Measurements from ENCODE around the gene PLEKHG7. TPM values are rescaled to one million over a fixed set of nuclear protein-coding genes. Genes with fewer than 3 reads are reported as not detected.
"Not testable (repeated sequence)": the region's sequence is repeated elsewhere in the genome, so short reads cannot be mapped to it uniquely, and the experiment has no call there.

Gene PLEKHG7
- total RNA-seq, 4 donors from 2014 or later, result 1.0 to 19.0 (median 2.3) TPM

DNA sequence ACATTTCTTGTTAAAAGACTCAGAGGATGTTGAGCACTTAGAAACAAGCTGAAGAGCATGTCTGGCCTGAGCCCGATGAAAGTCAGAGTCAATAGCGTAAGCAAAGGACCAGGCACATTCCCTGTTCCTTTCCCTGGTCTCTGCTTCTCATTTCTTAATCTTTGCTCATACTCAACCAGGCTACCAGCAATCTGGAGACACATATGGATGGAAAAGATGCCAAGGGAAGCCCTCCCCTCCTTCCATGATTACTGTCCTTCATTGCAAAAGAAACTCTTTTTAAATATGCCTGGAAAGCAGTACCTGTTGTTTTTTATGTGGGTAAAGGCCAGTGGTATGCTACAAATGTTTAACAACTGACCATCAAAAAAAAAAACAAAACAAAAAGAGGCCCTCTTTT, 44.2 kb upstream of the PLEKHG7 start:
- no peak overlapping the region for H3K27ac ChIP-seq
- no peak for TF ChIP-seq POLR2A (IDR thresholded peaks at IDR 0.05)
- TF ChIP-seq, protein P1, sequence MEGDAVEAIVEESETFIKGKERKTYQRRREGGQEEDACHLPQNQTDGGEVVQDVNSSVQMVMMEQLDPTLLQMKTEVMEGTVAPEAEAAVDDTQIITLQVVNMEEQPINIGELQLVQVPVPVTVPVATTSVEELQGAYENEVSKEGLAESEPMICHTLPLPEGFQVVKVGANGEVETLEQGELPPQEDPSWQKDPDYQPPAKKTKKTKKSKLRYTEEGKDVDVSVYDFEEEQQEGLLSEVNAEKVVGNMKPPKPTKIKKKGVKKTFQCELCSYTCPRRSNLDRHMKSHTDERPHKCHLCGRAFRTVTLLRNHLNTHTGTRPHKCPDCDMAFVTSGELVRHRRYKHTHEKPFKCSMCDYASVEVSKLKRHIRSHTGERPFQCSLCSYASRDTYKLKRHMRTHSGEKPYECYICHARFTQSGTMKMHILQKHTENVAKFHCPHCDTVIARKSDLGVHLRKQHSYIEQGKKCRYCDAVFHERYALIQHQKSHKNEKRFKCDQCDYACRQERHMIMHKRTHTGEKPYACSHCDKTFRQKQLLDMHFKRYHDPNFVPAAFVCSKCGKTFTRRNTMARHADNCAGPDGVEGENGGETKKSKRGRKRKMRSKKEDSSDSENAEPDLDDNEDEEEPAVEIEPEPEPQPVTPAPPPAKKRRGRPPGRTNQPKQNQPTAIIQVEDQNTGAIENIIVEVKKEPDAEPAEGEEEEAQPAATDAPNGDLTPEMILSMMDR (IDR thresholded peaks at IDR 0.05), result no peak
- H3K27me3 ChIP-seq, result no peaks in the 10 kb centered on the region
- H3K9me3 ChIP-seq, result no peaks in the 10 kb centered on the region
- H3K4me1 ChIP-seq, result peaks cover 0 to 5% (median 0%) of the 10 kb centered on the region in 4 donors
- no peak overlapping the region for H3K4me3 ChIP-seq
- H3K36me3 ChIP-seq, result no peaks in the 10 kb centered on the region
- no peak for DNase-seq

DNA sequence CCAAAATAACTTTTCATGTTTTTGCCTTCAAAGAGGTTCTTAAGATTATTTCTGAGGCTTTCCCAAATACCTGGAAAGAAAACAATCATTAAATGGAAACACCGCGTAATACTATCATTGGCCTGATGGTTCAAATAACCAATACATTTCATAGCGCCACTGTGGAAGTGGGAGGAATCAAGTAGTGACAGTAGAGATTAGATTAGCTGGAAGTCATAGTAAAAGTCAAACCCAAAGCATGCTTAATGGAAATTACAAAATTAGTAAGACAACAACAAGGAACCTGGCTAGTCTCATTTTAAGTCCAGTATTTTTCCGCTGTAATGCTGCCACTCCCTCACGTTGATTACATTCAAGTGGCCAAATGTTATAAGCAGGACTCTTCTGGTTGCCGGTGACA, 41.5 kb upstream of the PLEKHG7 start:
- H3K27ac ChIP-seq, result no peak overlapping the region
- TF ChIP-seq, protein P1 (IDR thresholded peaks at IDR 0.05), result no peak
- TF ChIP-seq POLR2A (IDR thresholded peaks at IDR 0.05), result no peak
- H3K4me3 ChIP-seq, result no peak overlapping the region
- H3K9me3 ChIP-seq, result no peaks in the 10 kb centered on the region
- H3K4me1 ChIP-seq, result no peaks in the 10 kb centered on the region
- no peaks in the 10 kb centered on the region for H3K27me3 ChIP-seq
- DNase-seq, result no peak
- no peaks in the 10 kb centered on the region for H3K36me3 ChIP-seq

DNA sequence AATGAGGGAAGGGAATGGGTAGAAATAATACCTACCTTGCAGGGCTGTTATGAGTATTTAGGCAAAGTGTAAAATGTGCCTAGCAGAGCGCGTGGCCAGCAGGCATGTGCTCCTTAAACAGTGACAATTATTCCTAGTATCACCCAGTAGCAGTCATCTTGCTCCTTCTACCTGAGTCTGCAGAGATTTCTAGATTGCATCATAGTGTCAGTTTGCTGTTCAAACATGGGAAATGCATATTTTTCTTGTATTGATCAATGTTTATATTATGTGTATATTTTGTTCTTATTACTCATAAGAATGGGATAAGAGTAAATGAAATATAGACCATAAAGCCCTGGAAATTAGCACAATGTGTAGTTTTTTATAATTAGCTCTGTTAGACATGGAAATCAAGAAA, 37.3 kb upstream of the PLEKHG7 start:
- Histone ChIP-seq H3K36me3 (no peaks in the 10 kb centered on the region), H3K4me3 (no peak overlapping the region)
- TF ChIP-seq, protein P1 (IDR thresholded peaks at IDR 0.05), result no peak
- TF ChIP-seq POLR2A (IDR thresholded peaks at IDR 0.05), result no peak

DNA sequence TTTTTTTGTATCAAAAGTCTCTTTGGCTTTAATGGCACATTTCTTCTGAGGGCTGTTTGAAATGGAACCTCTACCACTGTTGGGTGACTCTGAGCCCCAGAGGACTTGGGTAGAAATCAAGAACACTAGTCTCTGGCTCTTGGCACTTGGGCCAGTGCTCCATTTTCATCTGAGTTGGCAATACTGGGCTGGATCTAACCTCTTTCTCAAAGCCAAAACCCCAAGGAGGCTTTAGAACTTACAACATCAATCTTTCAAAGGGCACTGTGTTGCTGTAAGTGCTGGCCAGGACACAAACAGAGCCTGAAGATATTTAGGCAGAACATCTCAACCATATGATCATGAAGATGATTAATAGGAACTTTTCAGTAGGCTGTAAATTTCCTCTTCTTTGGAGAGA, 34.0 kb upstream of the PLEKHG7 start:
- H3K36me3 ChIP-seq, result no peaks in the 10 kb centered on the region
- H3K4me1 ChIP-seq, result no peaks in the 10 kb centered on the region
- TF ChIP-seq, protein P1 (IDR thresholded peaks at IDR 0.05), result no peak
- no peak for TF ChIP-seq POLR2A (IDR thresholded peaks at IDR 0.05)
- no peaks in the 10 kb centered on the region for H3K9me3 ChIP-seq
- H3K4me3 ChIP-seq, result no peak overlapping the region
- no peak for DNase-seq
- H3K27ac ChIP-seq, result no peak overlapping the region
- H3K27me3 ChIP-seq, result no peaks in the 10 kb centered on the region

More for the DNA sequence above, 37.3 kb upstream of the PLEKHG7 start:
- Histone ChIP-seq H3K27me3 (no peaks in the 10 kb centered on the region), H3K4me1 (no peaks in the 10 kb centered on the region), H3K9me3 (no peaks in the 10 kb centered on the region), H3K27ac (no peak overlapping the region)
- no peak for DNase-seq

DNA sequence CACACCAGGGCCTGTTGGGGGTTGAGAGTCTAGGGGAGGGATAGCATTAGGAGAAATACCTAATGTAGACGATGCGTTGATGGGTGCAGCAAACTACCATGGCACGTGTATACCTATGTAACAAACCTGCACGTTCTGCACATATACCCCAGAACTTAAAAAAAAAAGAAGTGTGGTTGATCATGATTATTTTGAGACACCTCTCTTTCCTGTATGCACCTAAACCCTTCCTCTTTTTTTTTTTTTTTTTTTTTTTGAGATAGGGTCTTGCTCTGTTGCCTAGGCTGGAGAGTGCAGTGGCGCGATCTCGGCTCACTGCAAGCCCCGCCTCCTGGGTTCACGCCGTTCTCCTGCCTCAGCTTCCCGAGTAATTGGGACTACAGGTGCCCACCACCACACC, 31.3 kb upstream of the PLEKHG7 start:
- DNase-seq, H3K4me1 ChIP-seq, H3K4me3 ChIP-seq, H3K27me3 ChIP-seq, H3K36me3 ChIP-seq, H3K27ac ChIP-seq, H3K9me3 ChIP-seq: not testable (repeated sequence)

DNA sequence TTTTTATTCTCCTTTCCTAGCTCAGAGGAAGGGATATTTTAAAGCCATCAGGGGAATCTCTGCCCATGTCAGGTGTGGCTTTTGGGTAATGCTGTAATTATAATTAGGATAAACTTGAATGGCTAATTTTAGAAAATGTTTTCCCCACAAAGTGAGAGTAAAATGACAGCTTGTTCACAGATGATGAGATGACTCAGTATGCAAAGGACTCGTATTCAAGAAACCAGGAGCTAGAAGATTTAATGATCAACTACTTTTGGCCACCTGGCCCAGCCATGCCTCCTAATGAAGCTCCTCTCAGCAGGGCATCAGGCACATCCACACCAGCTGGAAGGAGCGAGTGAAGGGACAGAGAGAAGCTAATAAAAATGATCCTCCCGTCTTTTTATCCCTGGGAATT, 29.0 kb upstream of the PLEKHG7 start:
- no peaks in the 10 kb centered on the region for H3K9me3 ChIP-seq
- TF ChIP-seq, protein P1 (IDR thresholded peaks at IDR 0.05), result no peak
- TF ChIP-seq POLR2A (IDR thresholded peaks at IDR 0.05), result no peak
- no peak overlapping the region for H3K27ac ChIP-seq
- H3K27me3 ChIP-seq, result no peaks in the 10 kb centered on the region
- no peak overlapping the region for H3K4me3 ChIP-seq
- no peaks in the 10 kb centered on the region for H3K36me3 ChIP-seq
- DNase-seq, result no peak
- no peaks in the 10 kb centered on the region for H3K4me1 ChIP-seq

Data from Peyer's patch (tissue), 4 donors.